ENCODE measurements around the gene OSBPL9. TPM values are rescaled to one million over a fixed set of nuclear protein-coding genes. Genes with fewer than 3 reads are reported as not detected.

The OSBPL9 gene
- total and polyA plus RNA-seq, 8 donors = 63.1 to 139 (median 114) TPM

DNA sequence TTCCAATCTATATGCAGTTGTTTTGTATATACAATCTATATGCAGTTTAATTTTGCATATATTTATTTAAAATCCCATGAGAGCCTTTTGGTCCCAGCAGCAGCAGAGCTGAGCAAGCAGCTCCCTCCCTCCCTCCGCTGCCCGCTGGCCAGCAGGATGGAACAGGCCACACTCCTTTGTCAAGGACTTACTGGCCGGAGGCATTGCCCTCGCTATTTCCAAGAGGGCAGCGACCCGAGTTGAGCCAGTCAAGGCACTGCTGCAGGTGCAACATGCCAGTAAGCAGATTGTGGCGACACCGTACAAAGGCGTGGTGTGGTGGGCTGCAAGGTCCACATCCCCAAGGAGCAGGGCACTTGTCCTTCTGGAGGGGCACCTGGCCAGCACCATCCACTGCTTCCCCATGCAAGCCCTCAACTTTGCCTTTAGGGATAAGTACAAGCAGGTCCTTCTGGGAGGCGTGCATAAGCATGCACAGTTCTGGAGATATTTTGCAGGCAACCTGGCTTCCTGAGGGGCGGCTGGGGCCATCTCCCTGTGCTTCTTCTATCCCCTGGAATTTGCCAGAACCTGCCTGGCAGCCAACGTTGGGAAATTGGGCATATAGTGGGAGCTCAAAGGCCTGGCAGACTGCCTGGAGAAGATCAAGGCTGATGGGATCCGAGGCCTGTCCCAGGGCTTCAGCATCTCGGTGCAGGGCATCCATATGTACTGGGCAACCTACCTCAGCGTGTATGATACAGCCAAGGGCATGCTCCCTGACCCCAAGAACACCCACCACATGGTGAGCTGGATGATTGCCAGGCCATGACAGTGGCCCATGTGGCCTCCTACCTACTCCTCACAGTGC is 92.2 kb downstream of the OSBPL9 start:
- DNase-seq (peak in 1 of 4 donors; percentile 50), ATAC-seq (no peak)
- H3K36me3 ChIP-seq = no peaks in the 10 kb centered on the region
- H3K4me3 ChIP-seq = no peak overlapping the region
- no peak overlapping the region for H3K27ac ChIP-seq
- H3K27me3 ChIP-seq = no peaks in the 10 kb centered on the region
- no peaks in the 10 kb centered on the region for H3K9me3 ChIP-seq
- TF ChIP-seq, protein P1, sequence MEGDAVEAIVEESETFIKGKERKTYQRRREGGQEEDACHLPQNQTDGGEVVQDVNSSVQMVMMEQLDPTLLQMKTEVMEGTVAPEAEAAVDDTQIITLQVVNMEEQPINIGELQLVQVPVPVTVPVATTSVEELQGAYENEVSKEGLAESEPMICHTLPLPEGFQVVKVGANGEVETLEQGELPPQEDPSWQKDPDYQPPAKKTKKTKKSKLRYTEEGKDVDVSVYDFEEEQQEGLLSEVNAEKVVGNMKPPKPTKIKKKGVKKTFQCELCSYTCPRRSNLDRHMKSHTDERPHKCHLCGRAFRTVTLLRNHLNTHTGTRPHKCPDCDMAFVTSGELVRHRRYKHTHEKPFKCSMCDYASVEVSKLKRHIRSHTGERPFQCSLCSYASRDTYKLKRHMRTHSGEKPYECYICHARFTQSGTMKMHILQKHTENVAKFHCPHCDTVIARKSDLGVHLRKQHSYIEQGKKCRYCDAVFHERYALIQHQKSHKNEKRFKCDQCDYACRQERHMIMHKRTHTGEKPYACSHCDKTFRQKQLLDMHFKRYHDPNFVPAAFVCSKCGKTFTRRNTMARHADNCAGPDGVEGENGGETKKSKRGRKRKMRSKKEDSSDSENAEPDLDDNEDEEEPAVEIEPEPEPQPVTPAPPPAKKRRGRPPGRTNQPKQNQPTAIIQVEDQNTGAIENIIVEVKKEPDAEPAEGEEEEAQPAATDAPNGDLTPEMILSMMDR (IDR thresholded peaks at IDR 0.05) = no peak
- no peaks in the 10 kb centered on the region for H3K4me1 ChIP-seq
- intact Hi-C loops (cut with DNase I) = no loop called here

DNA sequence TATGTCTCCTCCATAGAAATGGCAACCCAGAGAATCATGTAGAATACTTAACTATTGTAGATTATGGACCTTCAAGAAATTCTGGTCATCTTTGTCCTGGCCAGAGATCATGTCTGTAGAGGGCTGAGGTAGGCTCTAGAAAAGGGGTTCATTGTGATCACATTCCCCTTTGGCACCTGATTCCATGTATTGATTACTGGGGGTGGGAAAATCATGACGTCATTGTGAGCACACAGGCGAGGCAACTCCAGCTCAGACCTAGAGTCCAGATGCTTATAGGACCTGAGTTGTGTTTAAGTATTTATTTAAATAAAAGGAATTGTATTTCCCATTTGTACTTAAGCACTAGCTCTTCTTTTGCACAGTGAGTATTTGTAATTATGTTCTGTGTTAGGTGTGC is 93.1 kb downstream of the OSBPL9 start:
- no peak for ATAC-seq

DNA sequence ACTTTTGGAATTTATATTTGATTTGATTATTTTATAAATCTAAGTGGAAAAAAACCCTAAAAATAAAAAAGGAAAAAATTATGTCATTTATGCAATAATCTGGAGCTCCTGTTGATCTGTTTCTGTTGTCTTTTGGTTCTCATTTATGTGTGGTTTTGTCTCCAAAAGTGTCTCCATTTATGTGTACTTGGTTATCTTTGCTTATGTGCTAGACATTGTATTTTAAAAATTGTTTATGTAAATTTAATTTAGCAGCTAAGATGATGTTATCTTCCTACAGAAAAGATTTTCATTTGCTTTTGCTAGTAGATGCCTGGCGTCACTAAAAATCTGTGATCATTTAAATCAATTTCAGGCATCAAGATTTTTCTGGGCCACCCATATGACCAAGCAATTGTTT is 95.7 kb downstream of the OSBPL9 start:
- Histone ChIP-seq H3K36me3 (no peaks in the 10 kb centered on the region), H3K27ac (no peak overlapping the region), H3K4me3 (no peak overlapping the region), H3K4me1 (no peaks in the 10 kb centered on the region), H3K27me3 (no peaks in the 10 kb centered on the region), H3K9me3 (no peaks in the 10 kb centered on the region)
- no peak for DNase-seq
- TF ChIP-seq, protein P1 (IDR thresholded peaks at IDR 0.05) = no peak
- no peak for ATAC-seq
- intact Hi-C loops (cut with DNase I) = no loop called here

More for the DNA sequence above, 93.1 kb downstream of the OSBPL9 start:
- Histone ChIP-seq H3K4me1 (no peaks in the 10 kb centered on the region), H3K9me3 (no peaks in the 10 kb centered on the region), H3K27ac (no peak overlapping the region), H3K27me3 (no peaks in the 10 kb centered on the region), H3K4me3 (no peak overlapping the region), H3K36me3 (no peaks in the 10 kb centered on the region)
- intact Hi-C loops (cut with DNase I) = no loop called here
- TF ChIP-seq, protein P1 (IDR thresholded peaks at IDR 0.05) = no peak
- DNase-seq = no peak

DNA sequence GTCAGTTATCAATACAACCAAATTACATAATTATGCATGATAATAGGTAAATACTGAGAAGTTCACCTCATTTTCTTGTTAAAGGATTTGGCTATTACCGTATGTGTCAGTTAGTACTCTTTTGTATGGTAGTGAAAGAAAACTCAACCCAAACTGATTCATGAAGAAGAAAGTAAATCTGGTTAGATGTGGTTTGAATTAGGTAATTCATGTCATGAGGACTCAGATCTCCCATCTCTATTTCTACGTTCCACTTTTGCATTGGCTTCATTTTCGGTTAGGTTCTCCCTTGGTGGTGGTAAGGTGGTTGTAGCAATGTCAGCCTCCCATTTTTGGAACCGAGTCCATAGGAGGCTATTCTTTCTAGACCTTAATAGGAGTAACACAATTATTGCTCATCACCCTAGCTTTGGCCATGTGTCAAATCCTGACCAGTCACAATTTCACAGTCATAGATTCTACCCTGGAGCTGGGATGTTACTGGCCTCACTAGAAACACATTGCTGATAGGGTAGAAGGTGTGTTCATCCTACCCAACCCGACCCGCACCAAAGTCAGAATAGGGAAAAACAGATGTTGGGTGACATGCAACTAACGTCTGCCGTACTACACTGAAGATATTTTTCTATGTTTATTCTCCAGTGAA is 97.6 kb downstream of the OSBPL9 start:
- DNase-seq (no peak), ATAC-seq (no peak)
- no peaks in the 10 kb centered on the region for H3K36me3 ChIP-seq
- H3K9me3 ChIP-seq = no peaks in the 10 kb centered on the region
- no peak overlapping the region for H3K27ac ChIP-seq
- H3K4me3 ChIP-seq = no peak overlapping the region
- TF ChIP-seq, protein P1 (IDR thresholded peaks at IDR 0.05) = no peak
- no peaks in the 10 kb centered on the region for H3K27me3 ChIP-seq
- no peaks in the 10 kb centered on the region for H3K4me1 ChIP-seq
- intact Hi-C loops (cut with DNase I) = no loop called here

DNA sequence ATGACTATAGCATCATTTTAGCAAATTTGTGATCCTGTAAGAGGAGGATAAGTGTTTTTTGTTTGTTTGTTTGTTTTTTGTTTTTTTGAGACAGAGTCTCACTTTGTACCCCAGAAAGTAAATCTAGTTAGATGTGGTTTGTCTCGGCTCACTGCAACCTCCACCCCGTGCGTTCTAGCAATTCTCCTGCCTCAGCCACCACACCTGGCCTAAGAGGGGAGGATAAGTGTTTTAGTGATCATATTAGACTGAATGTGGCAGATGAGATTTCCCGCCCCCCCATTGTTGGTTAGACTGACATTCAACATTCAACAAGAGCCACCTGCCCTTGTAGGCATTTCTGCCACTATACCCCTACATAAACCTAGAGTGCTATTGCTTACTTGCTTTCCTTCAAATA is 98.5 kb downstream of the OSBPL9 start:
- Histone ChIP-seq H3K4me1 (no peaks in the 10 kb centered on the region), H3K27ac (no peak overlapping the region), H3K4me3 (no peak overlapping the region), H3K9me3 (no peaks in the 10 kb centered on the region), H3K27me3 (no peaks in the 10 kb centered on the region), H3K36me3 (no peaks in the 10 kb centered on the region)
- TF ChIP-seq, protein P1 (IDR thresholded peaks at IDR 0.05) = no peak
- DNase-seq (no peak), ATAC-seq (no peak)
- intact Hi-C loops (cut with DNase I) = no loop called here
